MM.1S (cell line): ENCODE results near the gene AKAP8.

ENCODE experiments used
- CTCF ChIP-seq: fragments of 300-600 bp; sonication (generic); IDR thresholded peaks from 2 replicates; pipeline ENCODE4 v1.5.1; 2016; ENCODE audit warnings: antibody characterized with exemption, low read length, mixed read lengths
- EZH2 ChIP-seq: fragments of 300-600 bp; sonication (generic); optimal IDR thresholded peaks from 2 replicates; pipeline ENCODE3; 2017; ENCODE audit warnings: low read depth, mild to moderate bottlenecking, antibody characterized with exemption, low read length, mixed read lengths

GRCh38 chr19:15307169-15307568, 72.4 kb downstream of the AKAP8 start:
- no peak for TF ChIP-seq CTCF
- no peak for TF ChIP-seq EZH2
